ENCODE data around the gene PRR35. TPM values are rescaled to one million over a fixed set of nuclear protein-coding genes. Genes with fewer than 3 reads are reported as not detected.

Gene PRR35
- total RNA-seq, 4 donors from 2014 or later: not detected

- no peak for TF ChIP-seq CTCF (IDR thresholded peaks at IDR 0.05; ENCODE audit: low read depth)
These were observed 40.8 kb upstream of the PRR35 start for GRCh38 chr16:519425-519824.

DNA sequence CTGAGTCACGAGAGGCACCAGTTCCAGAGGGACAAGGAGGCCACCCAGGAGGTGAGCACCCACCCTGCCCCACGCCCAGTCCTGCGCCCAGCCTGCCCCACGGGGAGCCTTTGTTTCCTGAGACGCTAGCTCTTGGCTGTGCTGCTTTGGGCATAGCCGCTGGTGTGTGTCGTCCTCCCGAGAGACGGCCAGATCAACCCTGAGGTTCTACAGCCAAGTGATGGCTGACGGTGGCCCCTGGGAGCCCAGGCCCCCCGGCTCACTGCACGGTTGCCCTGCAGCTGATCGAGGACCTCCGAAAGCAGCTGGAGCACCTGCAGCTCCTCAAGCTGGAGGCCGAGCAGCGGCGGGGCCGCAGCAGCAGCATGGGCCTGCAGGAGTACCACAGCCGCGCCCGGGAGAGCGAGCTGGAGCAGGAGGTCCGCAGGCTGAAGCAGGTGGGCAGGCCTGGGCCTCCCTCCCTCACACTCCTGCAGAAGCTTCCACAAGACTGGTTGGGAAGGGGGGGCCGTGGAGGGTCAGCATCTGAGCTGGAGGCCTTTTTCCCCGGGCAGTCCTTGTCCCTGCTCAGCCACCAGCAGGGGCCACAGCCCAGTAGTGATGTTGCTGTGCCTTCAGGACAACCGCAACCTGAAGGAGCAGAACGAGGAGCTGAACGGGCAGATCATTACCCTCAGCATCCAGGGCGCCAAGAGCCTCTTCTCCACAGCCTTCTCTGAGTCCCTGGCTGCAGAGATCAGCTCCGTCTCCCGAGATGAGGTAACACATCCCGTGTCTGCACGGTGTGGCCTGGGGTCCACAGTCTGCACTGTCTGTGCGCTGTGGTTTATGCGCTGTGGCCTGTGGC, 40.1 kb upstream of the PRR35 start:
- TF ChIP-seq CTCF (IDR thresholded peaks at IDR 0.05; ENCODE audit: low read depth): no peak

DNA sequence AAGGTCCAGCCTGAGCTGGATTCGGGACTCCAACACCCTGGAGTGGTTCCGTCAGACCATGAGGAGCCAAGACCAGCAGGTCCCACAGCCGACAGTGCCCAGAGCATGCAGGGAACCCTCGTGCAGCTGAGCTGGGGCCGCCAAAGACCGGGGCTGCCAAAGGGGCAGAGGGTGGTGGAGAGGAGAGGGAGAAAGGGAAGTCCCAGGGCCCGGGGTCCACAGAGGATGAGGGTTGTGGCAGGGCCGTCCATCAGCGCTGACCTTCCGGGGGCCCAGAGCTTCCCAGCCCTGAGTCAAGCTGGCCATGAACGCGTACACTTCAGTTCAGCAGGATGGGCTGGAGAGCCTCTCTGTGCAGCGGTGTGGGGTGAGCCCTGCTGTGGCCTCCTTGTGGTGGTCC, 39.3 kb upstream of the PRR35 start:
- no peak for TF ChIP-seq CTCF (IDR thresholded peaks at IDR 0.05; ENCODE audit: low read depth)

DNA sequence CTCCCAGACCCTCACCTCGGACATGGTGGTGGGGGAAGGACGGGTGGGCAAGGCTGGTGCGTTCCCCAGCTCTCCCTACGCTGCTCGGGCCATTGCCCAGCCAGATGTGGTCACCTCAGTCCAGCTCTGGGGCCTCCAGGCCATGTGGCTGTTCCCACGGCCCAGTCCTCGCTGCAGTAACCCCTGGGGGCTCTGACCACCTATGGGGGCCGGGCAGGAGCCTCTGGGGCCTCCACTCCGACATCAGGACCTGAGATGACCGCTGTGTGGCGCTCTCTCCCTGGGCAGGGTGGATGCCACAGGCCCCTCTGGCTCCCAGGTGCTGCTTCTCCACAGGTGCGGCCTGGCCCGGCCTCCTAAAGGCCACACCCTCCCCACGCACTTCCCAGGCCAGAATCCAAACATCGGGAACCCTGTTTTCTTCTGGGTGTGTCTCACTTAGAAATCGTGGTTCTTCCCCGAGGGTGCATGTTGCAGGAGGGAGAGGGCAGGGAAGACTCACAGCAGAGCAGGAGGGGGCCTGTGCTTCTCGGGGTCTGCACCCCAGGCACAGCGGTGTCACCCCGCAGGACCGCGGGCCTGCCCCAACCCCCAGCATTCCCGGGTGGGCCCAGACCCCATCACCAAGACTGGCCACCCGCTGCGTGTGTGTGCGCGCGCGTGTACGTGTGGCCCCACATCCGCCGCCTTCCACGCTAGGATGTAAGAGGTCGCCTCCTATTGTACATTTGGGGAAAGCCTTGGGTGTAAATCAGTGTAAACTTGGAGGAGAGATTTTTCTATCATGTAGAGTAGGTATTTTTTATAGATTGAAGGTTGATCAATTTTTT, 38.6 kb upstream of the PRR35 start:
- no peak for TF ChIP-seq CTCF (IDR thresholded peaks at IDR 0.05; ENCODE audit: low read depth)

- TF ChIP-seq CTCF (IDR thresholded peaks at IDR 0.05; ENCODE audit: low read depth): no peak
These were observed 37.7 kb upstream of the PRR35 start for GRCh38 chr16:522320-523096.

GRCh38 chr16:523097-523741, 37.0 kb upstream of the PRR35 start:
- no peak for TF ChIP-seq CTCF (IDR thresholded peaks at IDR 0.05; ENCODE audit: low read depth)

All from subcutaneous adipose tissue (tissue), 4 donors.